DOHH2 (cell line): Measurements from ENCODE around the gene CFAP97D1.

Experiments
- CTCF ChIP-seq: fragments of 200-600 bp; sonication (generic); IDR thresholded peaks from one replicate; pipeline ENCODE4 v1.5.1; 2014; ENCODE audit warnings: antibody characterized with exemption, mild to moderate bottlenecking, low read depth, low read length; ENCODE audit not compliant: poor library complexity, severe bottlenecking
- EZH2phosphoT487 ChIP-seq: fragments of 200-600 bp; sonication (generic); IDR thresholded peaks from 2 replicates; pipeline ENCODE4 v1.6.1; 2017; ENCODE audit warnings: borderline replicate concordance, mild to moderate bottlenecking, antibody characterized with exemption, low read length, moderate library complexity, mixed read lengths

GRCh38 chr17:43805117-43805516 lies 24.9 kb downstream of the CFAP97D1 start:
- TF ChIP-seq EZH2phosphoT487, result no peak
- TF ChIP-seq CTCF, result no peak
